SK-N-DZ (cell line): ENCODE results near the gene PGS1.
"Not testable (repeated sequence)": the region's sequence is repeated elsewhere in the genome, so short reads cannot be mapped to it uniquely, and the experiment has no call there.

Experiments used
- DNase-seq: peaks from one replicate; pipeline ENCODE4 v3.0.0-alpha.2; 2015; ENCODE audit warnings: low spot score

The PGS1 gene

DNA sequence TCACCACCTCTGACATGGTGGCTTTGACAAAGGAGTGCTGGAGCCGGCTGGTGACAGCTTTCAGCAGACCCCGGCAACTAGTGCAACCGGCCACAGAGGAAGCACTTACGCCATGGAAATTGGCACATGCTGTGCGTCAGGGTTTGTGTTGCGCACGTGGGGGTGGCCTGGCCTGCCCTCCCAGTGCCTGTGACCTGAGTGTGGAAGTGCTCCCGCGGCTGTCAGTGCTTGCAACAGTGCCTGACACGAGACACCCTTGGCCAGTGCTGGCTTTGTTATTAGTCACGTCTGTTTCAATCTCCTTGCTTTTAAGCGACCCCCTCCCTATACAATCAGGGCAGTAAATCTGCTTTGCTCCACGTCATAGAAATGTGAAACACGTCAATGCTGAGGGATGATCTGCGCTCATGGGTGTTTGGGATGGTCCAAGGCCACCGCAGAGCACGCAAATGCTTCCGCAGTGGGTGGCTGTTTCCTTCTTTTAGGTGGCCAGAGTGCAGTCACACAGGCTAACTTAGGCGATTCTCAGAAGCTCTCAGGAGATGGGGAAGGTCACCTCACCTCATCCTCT, 64.3 kb downstream of the PGS1 start:
- no peak for DNase-seq

DNA sequence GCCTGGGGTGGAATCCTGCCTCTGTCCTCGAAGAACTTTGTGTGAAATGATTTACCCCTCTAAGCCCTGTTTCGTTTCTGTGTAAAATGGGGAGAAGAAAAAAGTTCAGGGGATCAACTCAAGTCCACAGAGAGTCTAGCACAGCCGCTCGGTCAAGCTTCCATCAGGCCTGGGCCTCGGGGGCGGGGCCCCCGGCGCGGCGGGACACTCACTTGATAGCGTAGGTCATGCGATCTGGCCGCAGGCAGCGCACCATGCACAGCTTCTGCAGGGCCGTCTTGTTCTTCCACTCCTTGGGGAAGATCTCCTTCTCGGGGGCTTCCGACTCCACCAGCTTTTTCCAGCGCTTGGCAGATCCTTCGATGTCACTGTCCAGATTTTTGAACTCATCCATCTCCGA, 65.9 kb downstream of the PGS1 start:
- no peak for DNase-seq

DNA sequence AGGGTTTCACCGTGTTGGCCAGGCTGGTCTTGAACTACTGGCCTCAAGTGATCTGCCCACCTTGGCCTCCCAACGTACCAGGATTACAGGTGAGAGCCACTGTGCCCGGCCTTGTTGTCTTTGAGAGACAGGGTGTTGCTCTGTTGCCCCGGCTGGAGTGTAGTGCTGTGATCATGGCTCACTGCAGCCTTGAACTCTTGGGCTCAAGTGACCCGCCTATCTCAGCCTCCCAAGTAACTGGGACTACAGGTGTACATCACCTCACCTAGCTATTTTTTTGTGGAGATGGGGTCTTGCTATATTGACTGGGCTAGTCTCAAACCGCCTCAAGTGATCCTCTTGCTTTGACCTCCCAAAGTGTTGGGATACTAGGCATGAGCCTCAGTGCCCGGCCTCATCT, 68.4 kb downstream of the PGS1 start:
- no peak for DNase-seq

DNA sequence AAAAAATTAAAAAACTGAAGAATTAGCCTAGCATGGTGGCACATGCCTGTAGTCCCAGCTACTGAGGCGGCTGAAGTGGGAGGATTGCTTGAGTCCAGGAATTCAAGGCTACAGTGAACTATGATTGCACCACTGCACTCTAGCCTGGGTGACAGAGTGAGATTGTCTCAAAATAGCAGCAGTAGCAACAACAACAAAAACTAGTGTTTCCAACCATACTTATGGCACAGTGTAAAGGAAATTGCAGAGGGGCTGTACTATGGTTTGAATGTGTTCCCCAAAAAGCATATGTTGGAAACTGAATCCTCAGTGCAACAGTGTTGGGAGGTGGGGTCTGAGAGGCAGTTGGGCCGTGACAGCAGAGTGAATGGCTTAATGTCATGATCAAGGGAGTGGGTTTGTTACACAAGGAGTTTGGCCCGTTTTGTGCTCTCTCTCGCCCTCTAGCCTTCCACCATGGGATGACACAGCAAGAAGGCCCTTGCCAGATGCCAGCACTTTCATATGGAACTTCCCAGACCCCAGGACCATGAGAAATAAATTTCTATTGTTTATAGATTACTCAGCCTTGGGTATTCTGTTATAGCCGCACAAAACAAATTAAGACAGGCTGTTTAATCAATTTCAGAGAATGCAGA, 70.0 kb downstream of the PGS1 start:
- DNase-seq: no peak

DNA sequence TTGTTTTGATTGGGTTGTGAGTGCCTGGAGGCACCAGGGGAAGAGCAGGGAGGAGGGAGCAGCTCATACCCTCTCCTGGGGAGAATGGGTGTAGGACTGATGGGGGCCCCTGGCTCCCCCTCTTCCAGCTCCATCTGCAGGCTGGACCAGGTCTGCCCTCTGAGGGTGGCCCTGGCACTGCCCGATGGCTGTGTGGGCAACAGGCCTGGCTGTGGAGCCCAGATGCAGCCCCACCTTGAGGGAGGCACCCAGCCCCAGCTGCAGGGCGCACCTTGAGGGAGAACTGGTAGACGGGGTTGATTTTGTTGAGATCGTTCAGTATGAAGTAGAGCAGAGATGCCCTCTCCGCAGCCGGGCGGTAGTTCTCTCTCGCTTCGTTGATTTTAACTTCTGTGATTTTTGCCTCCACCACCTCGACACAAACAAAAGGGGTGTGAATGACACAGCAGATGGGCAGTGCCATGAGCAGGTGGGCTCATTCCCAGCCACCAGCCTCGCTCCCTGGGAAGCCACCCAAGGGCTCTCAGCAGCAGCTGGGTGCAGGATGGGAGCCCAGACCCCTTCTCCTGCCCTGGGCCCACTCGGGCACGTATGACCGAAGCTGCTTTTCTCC, 71.6 kb downstream of the PGS1 start:
- DNase-seq: no peak

DNA sequence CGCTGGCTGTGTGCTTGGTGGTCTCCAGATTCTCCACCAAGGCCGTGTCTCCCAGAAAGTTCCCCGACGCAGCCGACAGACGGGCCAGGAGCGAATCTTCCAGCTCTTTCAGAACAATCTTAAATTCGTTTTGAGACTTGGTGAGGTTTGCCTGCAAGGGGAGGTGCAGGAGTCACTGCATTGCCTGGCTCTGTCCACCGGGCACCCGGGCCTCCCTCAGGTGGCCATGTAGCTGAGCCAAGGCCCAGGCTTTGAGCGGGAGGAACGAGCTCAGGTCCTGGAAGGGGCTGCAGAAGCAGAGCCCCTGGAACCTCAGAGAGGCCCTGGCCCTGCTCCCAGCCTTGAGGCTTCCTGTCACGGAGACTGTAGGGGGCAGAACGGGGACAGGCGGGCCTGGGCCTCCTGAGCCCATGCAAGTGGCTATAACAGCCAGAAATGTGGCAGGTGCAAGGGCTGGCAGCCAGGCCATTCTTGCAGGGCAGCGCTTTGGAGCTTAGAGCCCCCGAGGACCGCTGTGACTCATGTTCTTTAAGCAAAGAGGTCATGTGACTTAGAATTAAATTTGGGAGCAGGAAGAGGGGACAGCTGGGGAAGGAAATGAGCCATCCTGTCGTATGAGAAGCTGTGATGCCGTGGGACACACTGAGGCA, 72.4 kb downstream of the PGS1 start:
- DNase-seq: peak; percentile 45

DNA sequence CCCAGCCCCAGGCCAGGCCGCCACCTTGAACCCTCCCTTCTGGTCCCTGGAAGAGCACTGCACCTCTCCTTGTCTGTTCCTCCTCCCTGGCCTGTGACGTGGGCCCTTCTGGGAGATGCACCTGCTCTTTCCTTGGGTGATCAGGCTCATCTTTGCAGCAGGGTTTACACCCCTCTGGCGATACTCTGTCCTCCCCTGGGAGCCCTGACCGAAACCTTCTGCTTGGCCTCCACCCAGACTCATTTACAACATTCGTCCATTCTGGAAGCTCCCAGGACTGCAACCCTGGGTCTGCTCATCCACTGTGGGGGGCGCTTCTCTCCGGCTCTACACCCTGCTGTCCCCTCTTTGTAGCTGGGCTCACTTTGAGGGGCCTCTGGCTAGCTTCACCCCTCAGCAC, 73.3 kb downstream of the PGS1 start:
- DNase-seq: no peak

DNA sequence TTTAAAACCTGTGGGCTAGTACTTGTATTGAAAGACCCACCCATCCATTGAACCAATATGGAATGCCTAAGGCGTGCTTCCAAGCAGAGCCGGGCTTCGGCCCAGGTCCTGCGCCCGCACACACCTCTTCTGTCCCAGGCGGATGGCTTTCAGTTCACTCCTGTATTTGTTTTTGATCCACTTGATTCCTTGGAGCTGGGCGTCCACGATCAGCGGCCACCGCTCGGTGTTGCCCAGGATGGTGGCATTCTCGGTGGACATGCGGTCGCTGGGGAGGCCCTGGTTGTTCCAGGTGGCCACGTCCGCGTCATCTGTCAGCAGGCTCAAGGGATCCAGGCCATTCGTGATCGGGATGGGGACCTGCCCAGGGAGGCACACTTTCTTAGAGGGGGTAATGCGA, 75.9 kb downstream of the PGS1 start:
- DNase-seq: no peak

DNA sequence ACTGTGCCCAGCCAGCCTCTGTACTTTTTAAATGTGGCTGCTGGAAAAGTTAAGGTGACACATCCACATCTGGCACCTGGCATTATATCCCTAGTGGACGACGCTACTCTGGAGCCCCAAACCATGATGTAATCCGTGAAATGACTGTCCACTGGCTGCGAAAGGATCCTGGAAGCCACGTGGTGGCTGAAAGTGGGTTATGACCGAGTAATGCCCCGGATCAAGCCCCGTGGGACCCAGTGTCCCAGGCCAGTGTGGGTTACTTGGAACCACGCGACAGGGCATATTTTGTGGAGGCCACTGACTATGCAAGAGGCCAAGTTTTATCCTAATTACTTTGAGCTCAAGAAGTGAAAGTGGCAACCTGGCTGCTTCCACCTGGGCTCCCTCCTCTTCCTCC, 79.6 kb downstream of the PGS1 start:
- DNase-seq: no peak

DNA sequence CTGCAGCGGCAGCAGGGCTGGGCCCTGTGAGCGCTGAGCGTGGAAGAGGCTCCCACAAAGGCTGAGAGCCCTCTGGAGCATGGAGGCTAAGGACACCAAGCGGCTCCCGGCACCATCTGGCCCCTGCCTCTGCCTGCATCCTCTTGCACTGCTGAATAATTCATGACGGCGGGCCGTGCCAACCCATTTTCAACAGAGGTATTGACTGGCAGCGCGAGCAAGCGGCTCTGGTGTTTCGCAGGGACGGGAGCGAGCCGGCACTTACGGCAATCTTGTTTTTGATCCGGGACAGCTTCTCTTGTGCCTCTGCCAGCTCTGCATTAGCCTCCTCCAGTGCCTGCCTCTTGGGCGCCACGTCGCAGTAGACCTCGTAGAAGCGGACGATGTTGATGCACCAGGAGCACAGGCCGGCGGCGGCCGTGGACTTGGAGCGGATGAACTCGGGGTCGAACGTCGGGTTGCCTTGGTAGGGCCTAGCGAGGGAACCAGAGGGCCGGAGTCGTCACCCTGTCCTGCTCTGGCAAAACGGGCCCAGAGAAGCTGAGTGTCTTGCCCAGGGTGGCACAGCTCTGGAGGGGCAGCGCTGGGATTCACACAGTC, 80.4 kb downstream of the PGS1 start:
- no peak for DNase-seq

DNA sequence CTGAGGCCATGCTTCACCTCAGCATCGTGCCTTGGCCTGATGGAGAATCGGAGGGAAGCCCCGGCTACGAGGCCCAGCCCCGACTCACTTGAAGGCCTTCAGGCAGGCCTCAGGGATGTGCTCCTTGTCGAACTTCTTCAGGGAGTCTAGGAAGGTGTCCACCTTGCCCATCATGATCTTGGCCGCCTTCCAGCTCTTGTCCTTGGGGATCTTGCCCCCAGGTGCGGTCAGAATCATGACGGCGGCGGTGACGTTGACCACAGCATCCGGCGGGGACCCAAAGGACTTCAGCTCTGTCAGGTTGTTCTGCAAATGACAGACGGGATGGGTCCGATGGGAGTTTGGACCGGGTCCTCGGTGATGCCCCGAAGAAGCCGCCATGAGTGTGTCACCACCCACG, 81.2 kb downstream of the PGS1 start:
- DNase-seq: no peak

DNA sequence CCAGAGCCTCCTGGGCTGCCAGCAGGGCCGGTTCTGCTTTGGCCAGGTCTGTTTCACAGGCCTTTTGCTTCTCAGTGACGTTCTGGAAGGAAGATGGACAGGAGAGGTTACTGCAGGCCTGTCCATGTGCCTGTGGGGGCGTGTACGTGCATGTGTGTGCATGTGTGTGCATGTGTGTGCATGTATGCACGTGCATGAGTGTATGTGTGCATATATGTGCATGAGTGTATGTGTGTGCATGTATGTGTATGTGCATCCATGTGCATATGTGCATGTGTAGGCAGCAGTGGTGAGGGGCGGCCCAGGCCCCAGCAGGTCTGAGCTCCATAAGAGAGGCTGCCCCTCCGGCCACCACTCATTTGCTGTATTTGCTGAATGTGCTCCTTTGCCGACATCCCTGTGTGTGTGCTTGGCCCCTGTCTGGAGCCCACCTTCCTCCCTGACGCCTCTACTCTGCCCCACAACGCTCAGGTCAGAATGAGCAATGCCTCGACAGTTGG, 81.8 kb downstream of the PGS1 start:
- no peak for DNase-seq

DNA sequence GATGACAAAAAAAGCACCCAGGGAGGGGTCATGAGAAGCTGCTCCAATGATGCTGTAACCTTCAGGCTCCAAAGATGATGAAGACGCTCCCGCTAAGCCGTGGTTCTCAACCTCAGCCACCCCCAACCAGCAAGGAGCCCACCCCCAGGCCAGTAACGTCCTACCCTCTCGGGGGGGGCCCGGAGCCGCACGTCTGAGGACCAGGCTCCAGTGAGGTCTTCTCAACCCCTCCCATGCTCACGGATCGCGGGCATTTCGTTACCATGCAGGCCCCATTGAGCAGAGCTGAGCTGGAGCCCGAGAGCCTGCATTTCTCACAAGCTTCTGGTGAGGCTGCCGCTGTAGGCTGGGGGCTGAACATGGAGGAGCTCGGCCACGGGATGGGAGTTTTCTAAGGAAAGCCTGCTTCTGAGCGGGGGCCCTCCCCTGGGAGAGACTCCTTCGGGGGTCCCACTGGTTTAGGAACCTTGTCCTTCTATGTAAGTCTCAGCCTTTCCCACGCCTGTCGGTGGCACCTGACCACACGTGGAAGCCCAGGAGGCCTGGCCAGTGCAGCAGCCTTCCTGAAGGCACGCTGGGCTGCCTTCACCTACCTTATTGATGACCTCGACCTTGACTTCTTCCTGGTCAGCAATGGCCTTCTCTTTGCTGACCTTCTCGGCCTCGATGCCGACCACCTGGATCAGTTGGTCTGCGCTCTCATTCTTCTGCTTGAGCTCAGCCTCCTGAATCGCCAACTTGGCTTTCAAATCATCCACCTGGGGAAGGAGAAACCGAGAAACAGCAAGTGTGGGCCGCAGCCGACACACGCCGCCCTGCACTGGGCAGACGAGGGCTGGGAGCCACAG, 82.7 kb downstream of the PGS1 start:
- DNase-seq: no peak

DNA sequence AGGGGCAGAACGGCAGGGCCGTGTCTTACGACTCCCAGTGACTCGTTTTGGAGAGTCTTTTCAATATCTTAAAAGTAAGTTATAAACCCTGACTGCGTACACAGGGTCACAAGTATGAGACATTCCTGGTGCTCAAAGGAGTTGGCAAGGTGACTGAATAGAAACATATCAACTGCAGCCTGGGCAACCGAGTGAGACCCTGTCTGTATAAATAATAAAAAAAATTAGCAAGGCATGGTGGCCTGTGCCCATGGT, 83.3 kb downstream of the PGS1 start:
- DNase-seq: no peak

DNA sequence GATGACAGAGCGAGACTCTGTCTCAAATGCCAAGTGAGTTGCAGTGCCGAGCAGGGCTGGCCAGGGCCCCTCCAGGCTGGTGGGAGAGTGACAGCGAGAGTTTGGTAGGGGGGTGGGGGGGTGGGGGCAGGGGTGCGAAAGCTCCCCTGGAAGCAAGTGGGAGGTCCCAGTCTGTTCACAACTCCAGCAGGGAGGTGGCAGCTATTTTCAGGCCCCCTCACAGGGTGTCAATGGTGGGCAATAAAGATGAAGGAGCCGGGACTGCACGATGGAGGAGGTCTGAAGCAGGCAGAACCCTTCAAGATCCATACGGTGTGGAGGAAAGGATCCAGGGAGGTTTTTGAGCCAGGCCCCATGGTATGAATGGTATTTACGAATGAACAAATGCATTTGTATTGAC, 83.7 kb downstream of the PGS1 start:
- DNase-seq: no peak

DNA sequence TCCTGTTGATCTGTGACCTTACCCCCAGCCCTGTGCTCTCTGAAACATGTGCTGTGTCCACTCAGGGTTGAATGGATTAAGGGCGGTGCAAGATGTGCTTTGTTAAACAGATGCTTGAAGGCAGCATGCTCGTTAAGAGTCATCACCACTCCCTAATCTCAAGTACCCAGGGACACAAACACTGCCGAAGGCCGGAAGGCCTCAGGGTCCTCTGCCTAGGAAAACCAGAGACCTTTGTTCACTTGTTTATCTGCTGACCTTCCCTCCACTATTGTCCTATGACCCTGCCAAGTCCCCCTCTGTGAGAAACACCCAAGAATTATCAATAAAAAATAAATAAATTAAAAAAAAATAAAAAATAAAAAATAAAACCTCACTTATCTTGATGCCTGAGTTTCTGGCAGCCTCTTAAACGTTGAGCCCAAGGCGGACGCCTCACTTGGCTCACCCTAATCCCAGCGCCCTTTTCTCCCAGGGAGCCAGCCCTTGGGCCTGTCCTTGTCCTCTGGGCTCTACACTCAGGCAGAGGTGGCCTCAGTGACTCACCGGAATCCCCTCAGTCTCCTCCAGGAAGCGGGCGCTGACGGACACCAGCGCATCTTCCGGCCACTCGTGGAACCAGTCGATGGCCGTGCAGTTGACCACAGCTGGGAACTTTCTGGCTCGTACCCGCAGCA, 87.8 kb downstream of the PGS1 start:
- not testable (repeated sequence) for DNase-seq

DNA sequence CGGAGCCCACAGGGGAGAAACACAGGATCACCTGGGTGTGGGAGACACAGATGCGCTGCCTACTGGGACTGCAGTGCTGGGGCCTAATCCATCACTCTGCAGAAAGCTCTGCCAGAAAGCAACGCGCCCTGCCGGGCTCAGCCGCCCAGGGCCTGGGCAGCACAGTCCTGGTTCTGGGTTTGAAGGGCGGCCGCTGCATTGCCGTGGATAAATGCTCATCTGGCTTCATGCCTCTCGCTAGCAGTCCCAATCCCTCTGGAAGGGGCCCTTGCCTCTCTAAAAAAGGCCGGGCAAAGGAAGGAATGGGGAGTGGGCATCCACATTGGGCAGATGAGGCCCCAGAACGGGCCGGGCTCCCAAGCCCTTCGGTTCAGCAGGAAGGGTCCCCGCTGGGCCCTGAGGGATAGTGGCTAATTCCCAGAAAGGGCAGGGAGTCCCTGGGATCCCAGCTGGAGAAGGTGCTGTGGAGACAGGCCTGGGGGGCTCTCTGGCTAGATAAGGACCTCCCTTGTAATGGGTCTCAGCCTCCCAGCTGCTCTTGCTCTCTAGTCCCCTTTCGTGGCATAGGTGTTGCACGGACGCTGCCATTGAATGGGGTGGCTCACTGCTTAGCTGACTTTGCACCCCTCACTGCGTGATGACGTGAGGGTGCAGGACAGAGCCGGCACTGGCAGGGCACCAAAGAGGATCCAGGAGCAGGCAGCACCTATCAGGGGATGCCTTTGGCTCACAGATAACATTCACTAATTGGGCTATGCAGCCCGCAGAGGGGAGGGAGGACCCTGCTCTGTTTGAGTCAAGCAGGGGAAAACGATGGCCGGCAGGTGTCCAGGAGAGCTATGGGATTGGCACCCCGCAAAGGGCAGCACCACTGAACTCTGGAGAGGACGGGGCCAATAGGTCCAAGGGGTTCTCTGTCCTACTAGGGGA, 88.6 kb downstream of the PGS1 start:
- DNase-seq: no peak

DNA sequence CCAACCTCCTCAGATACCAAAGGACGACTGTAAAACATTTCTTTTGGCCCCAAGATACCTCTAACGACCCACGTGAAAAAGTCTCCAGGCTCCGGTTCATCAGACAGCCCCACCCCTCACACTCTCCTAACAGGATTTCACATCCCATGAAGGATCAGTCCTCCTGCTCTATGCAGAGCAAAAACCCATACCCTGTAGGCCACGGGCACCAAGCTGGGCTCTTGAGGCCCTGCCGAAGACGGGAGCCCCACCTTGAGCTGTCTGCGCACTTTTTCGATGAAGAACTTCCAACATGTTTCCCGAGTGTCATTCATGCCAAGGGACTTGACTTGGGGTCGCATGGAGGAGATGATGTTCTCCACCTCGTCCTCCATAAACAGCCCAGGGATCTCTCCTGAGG, 89.9 kb downstream of the PGS1 start:
- DNase-seq: no peak

DNA sequence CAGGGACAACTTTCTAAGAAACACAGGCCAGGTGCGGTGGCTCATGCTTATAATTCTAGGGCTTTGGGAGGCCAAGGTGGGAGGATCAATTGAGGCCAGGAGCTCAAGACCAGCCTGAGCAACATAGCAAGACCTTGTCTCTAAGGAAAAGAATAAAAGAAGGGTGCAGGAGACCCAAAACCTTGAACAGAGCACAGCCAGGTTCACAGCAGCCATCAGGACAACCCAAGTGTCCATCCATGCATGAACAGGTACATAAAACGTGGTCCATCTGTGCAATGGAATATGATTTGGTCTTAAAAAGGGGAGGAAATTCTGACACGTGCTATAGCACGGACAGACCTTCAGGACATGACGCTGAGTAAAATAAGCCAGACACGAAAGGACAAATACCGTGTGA, 91.0 kb downstream of the PGS1 start:
- DNase-seq: no peak

DNA sequence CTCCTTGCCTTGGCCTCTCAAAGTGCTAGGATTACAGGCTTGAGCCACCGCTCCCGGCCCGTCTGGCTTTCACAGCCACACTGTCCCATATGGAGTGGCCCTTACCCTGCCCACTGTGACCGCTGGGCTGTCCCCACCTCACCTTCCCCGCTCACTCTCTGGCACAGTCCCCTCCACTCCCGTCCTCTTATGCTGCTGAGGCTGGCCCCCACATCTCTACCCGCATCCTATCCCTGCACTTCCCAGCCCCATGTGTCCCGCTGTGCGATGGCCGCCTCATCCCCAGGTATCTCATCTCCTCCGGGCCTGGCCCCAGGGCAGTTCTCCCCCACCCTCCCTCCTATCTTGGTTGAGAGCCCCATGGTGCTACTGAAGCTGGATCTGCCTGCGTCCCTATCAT, 93.2 kb downstream of the PGS1 start:
- DNase-seq: no peak
